Psoas muscle (tissue), 8 donors: ENCODE results near the gene SYNDIG1. TPM values are rescaled to one million over a fixed set of nuclear protein-coding genes. Genes with fewer than 3 reads are reported as not detected.

Source experiments
- ATAC-seq, 4 donors: fragments of 200-7000 bp; cut with Tn5 transposase; one replicate each; pipeline ENCODE4 v1.9.1; 2020; ENCODE audit warnings: moderate library complexity in 3 of 4, mild to moderate bottlenecking in 2 of 4
- DNase-seq, 2 donors: peaks; one replicate each; pipeline ENCODE4 v3.0.0-alpha.2; 2020
- H3K27ac ChIP-seq: fragments of 200-600 bp; one replicate; pipeline ENCODE4 v1.8.0; 2022
- H3K27me3 ChIP-seq, 3 donors: fragments of 200-600 bp in 1 of 3; one replicate each; pipeline versions ENCODE4 v1.6.1 to v1.8.0; 2013 to 2022; ENCODE audit warnings: low read length in 2 of 3, mild to moderate bottlenecking in 2 of 3, moderate library complexity in 1 of 3; ENCODE audit not compliant: insufficient read depth in 3 of 3
- H3K36me3 ChIP-seq, 2 donors: fragments of 200-600 bp in 1 of 2; one replicate each; pipeline versions ENCODE4 v1.6.1 to v1.8.0; 2013 to 2022; ENCODE audit warnings: low read depth in 1 of 2, mild to moderate bottlenecking in 1 of 2, moderate library complexity in 1 of 2; ENCODE audit not compliant: insufficient read depth in 1 of 2
- H3K4me1 ChIP-seq: fragments of 200-600 bp; one replicate; pipeline ENCODE4 v1.8.0; 2022
- H3K4me3 ChIP-seq: fragments of 200-600 bp; one replicate; pipeline ENCODE4 v1.8.0; 2022; ENCODE audit warnings: mild to moderate bottlenecking
- H3K9me3 ChIP-seq: fragments of 200-600 bp; one replicate; pipeline ENCODE4 v1.8.0; 2022
- WGBS, 3 donors: extraction: QIAGEN DNeasy Blood & Tissue Kit; methylation state at CpG; one replicate each; pipeline versions ENCODE4 v1.1.6 to v1.1.7; 2013; 5-methylcytosine and 5-hydroxymethylcytosine counted together
- intact Hi-C, 2 donors: fragments of 100-400 bp; cut with DNase I; formaldehyde crosslinking; loops; one replicate each; pipeline versions ENCODE4 v1.11.0 to v1.14.2; 2022
- polyA plus RNA-seq, 3 donors: library from polyadenylated mRNA; stranded (reverse); fragments of 200-250 nt; gene quantifications; one replicate each; pipeline ENCODE4 v1.2.3, GENCODE V29; 2013
- total RNA-seq, 4 donors: library from RNA; stranded (reverse); fragmentation: NEBNext Ultra II Directional in 2 of 4; extraction: Animal tissue kit (Norgen Biotek cat#: 25700) in 2 of 4; gene quantifications; one replicate each; pipeline versions ENCODE4 v1.2.1 to v1.2.4, GENCODE V29; 2021 to 2023
- TF ChIP-seq, protein P1 (sequence below): fragments of 200-600 bp; IDR thresholded peaks from one replicate; pipeline ENCODE4 v1.8.0; 2022; ENCODE audit warnings: antibody characterized with exemption
- donor health status: healthy with polysubstance abuse.
- donor health status: DM: no; HTN: no; CAD: no; lungs with moderate emphysema.
- donor health status: Bipolar disorder and iron deficiency.
- donor health status: healthy.
- donor health status: DM: yes; HTN: yes; CAD: no.
- donor health status: DM: no; HTN: no; CAD: no.
- donor health status: DM: no; HTN: no; CAD: no.
- donor health status: DM: yes; HTN: yes; CAD: no.

Gene SYNDIG1
- total and polyA plus RNA-seq, 7 donors = 0.03 to 0.10 TPM; not detected in 5

DNA sequence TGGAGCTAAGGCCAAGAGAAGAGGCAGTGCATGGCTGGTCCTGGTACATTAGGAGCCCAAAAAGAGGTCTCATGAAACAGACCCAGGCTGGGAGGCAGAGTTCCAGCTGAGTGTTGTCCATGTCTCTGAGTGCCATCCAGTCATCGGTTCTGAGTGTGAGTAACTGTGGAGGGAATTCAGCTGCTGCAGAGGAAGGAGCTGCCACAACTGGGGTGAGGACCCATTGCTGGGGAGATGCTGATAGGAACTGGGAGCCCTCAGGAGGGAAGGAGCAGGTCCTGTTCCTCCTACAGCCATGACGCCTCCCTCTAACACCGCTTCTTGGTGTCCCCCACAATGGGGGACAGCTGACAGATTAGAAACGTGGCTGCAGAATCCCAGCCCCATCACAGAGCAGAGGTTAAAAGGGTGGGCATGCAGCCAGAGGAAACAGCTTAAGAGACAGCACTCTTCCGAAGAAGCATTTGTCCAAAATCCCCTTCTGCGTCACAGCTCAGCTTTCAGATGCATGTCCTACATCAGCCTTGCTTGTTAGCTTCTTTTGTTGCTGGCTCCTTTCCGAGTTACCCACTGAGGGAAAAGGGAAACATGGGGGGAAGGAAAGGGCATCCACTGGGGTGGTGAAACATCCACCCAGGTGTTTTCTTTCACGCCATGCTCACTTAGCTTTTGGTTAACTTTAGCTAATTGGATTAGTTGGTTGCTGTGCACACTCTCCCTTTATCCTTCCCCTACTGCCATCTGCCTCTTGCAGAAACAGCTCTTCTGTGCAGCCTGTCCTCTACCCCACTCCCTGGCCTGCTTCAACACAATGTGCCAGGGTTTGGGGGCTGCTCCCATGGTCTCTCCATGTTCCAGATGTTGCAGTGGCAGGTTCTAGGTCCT is 239.2 kb downstream of the SYNDIG1 start:
- ATAC-seq (no peak), DNase-seq (no peak)
- intact Hi-C loops = no loop called here
- H3K27me3 ChIP-seq = peaks cover 0 to 6% (median 0%) of the 10 kb centered on the region in 3 donors
- TF ChIP-seq, protein P1, sequence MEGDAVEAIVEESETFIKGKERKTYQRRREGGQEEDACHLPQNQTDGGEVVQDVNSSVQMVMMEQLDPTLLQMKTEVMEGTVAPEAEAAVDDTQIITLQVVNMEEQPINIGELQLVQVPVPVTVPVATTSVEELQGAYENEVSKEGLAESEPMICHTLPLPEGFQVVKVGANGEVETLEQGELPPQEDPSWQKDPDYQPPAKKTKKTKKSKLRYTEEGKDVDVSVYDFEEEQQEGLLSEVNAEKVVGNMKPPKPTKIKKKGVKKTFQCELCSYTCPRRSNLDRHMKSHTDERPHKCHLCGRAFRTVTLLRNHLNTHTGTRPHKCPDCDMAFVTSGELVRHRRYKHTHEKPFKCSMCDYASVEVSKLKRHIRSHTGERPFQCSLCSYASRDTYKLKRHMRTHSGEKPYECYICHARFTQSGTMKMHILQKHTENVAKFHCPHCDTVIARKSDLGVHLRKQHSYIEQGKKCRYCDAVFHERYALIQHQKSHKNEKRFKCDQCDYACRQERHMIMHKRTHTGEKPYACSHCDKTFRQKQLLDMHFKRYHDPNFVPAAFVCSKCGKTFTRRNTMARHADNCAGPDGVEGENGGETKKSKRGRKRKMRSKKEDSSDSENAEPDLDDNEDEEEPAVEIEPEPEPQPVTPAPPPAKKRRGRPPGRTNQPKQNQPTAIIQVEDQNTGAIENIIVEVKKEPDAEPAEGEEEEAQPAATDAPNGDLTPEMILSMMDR = no peak
- no peaks in the 10 kb centered on the region for H3K9me3 ChIP-seq
- 31 to 36% (median 35%) methylated on average over 8 of the region's 8 CpGs for WGBS, 3 donors
- no peaks in the 10 kb centered on the region for H3K36me3 ChIP-seq
- no peaks in the 10 kb centered on the region for H3K4me1 ChIP-seq
- no peak overlapping the region for H3K27ac ChIP-seq
- no peak overlapping the region for H3K4me3 ChIP-seq
